Adipocyte (in vitro differentiated cells): ENCODE measurements around the gene GALK1.

Source experiments
- DNase-seq: peaks from one replicate; pipeline ENCODE4 v3.0.0-alpha.2; 2015; ENCODE audit warnings: low read depth
- H3K27me3 ChIP-seq: replicated peaks from 2 replicates; pipeline ENCODE4 v1.7.0; 2013; ENCODE audit warnings: mild to moderate bottlenecking, low read length, moderate library complexity; ENCODE audit not compliant: control insufficient read depth, insufficient read depth
- H3K36me3 ChIP-seq: 2 replicates; pipeline ENCODE4 v1.7.0; 2013; ENCODE audit warnings: low read length, mild to moderate bottlenecking, moderate library complexity; ENCODE audit not compliant: control insufficient read depth, insufficient read depth, severe bottlenecking
- H3K4me1 ChIP-seq: 2 replicates; pipeline ENCODE4 v1.7.0; 2013; ENCODE audit warnings: mild to moderate bottlenecking, low read length, moderate library complexity; ENCODE audit not compliant: control insufficient read depth, insufficient read depth
- H3K4me3 ChIP-seq: 2 replicates; pipeline ENCODE4 v1.7.0; 2013; ENCODE audit warnings: mild to moderate bottlenecking, low read length, moderate library complexity
- H3K9ac ChIP-seq: 2 replicates; pipeline ENCODE4 v1.7.0; 2013; ENCODE audit warnings: mild to moderate bottlenecking, low read length, moderate library complexity
- H3K9me3 ChIP-seq: 2 replicates; pipeline ENCODE4 v1.7.0; 2013; ENCODE audit warnings: mild to moderate bottlenecking, low read length, moderate library complexity; ENCODE audit not compliant: control insufficient read depth

The GALK1 gene

GRCh38 chr17:75807861-75808260 lies 42.9 kb upstream of the GALK1 start:
- Histone ChIP-seq H3K27me3 (no peaks in the 10 kb centered on the region), H3K4me3 (no peak overlapping the region), H3K9me3 (no peaks in the 10 kb centered on the region), H3K4me1 (peaks cover 18% of the 10 kb centered on the region), H3K36me3 (peaks cover 26% of the 10 kb centered on the region), H3K9ac (no peak overlapping the region)
- no peak for DNase-seq

GRCh38 chr17:75806822-75807500 lies 42.0 kb upstream of the GALK1 start:
- no peak for DNase-seq
- Histone ChIP-seq H3K4me1 (peaks cover 18% of the 10 kb centered on the region), H3K4me3 (no peak overlapping the region), H3K9me3 (no peaks in the 10 kb centered on the region), H3K9ac (no peak overlapping the region), H3K27me3 (no peaks in the 10 kb centered on the region), H3K36me3 (peaks cover 17% of the 10 kb centered on the region)

- Histone ChIP-seq H3K4me1 (peaks cover 5% of the 10 kb centered on the region), H3K9ac (no peak overlapping the region), H3K4me3 (no peak overlapping the region), H3K9me3 (no peaks in the 10 kb centered on the region), H3K36me3 (peaks cover 17% of the 10 kb centered on the region), H3K27me3 (no peaks in the 10 kb centered on the region)
- no peak for DNase-seq
These were observed 38.9 kb upstream of the GALK1 start for GRCh38 chr17:75803883-75804282.

GRCh38 chr17:75799402-75799801 lies 34.4 kb upstream of the GALK1 start:
- H3K36me3 ChIP-seq = peaks cover 28% of the 10 kb centered on the region
- no peak for DNase-seq
- H3K9ac ChIP-seq = no peak overlapping the region
- H3K4me3 ChIP-seq = no peak overlapping the region
- no peaks in the 10 kb centered on the region for H3K27me3 ChIP-seq
- H3K4me1 ChIP-seq = no peaks in the 10 kb centered on the region
- no peaks in the 10 kb centered on the region for H3K9me3 ChIP-seq

GRCh38 chr17:75795820-75796607 lies 31.0 kb upstream of the GALK1 start:
- H3K9me3 ChIP-seq = no peaks in the 10 kb centered on the region
- DNase-seq = no peak
- H3K4me1 ChIP-seq = no peaks in the 10 kb centered on the region
- H3K4me3 ChIP-seq = no peak overlapping the region
- no peaks in the 10 kb centered on the region for H3K27me3 ChIP-seq
- H3K9ac ChIP-seq = no peak overlapping the region
- H3K36me3 ChIP-seq = peaks cover 30% of the 10 kb centered on the region

GRCh38 chr17:75793460-75793859 lies 28.5 kb upstream of the GALK1 start:
- DNase-seq = no peak
- Histone ChIP-seq H3K4me3 (no peak overlapping the region), H3K9ac (no peak overlapping the region), H3K27me3 (no peaks in the 10 kb centered on the region), H3K4me1 (no peaks in the 10 kb centered on the region), H3K9me3 (no peaks in the 10 kb centered on the region), H3K36me3 (peaks cover 17% of the 10 kb centered on the region)

GRCh38 chr17:75791254-75791653 lies 26.3 kb upstream of the GALK1 start:
- Histone ChIP-seq H3K9me3 (no peaks in the 10 kb centered on the region), H3K36me3 (peaks cover 11% of the 10 kb centered on the region), H3K27me3 (no peaks in the 10 kb centered on the region), H3K4me3 (no peak overlapping the region), H3K9ac (no peak overlapping the region), H3K4me1 (peaks cover 6% of the 10 kb centered on the region)
- no peak for DNase-seq

GRCh38 chr17:75785016-75785890 lies 20.3 kb upstream of the GALK1 start:
- H3K4me3 ChIP-seq = peak overlapping the region; percentile 85
- no peaks in the 10 kb centered on the region for H3K27me3 ChIP-seq
- peak overlapping the region; percentile 94 for H3K9ac ChIP-seq
- DNase-seq = peak; percentile 93
- no peaks in the 10 kb centered on the region for H3K9me3 ChIP-seq
- peaks cover 35% of the 10 kb centered on the region for H3K4me1 ChIP-seq
- no peaks in the 10 kb centered on the region for H3K36me3 ChIP-seq

GRCh38 chr17:75784473-75785015 lies 19.6 kb upstream of the GALK1 start, which contains the start of gene UNK:
Gene UNK, plus strand, starts transcription at chr17:75784806. Its CDS starts 75 bp downstream, at chr17:75784881.
- peak; percentile 99 for DNase-seq
- H3K36me3 ChIP-seq = no peaks in the 10 kb centered on the region
- peaks cover 38% of the 10 kb centered on the region for H3K4me1 ChIP-seq
- peak within 1 kb of the TSS; percentile 85 for H3K4me3 ChIP-seq
- H3K9me3 ChIP-seq = no peaks in the 10 kb centered on the region
- H3K9ac ChIP-seq = peak within 1 kb of the TSS; percentile 94
- H3K27me3 ChIP-seq = no peaks in the 10 kb centered on the region

GRCh38 chr17:75783803-75784472 lies 18.9 kb upstream of the GALK1 start:
- Histone ChIP-seq H3K9ac (peak overlapping the region; percentile 94), H3K4me3 (peak overlapping the region; percentile 85)
- no peak for DNase-seq

More at GRCh38 chr17:75783803-75784472, 18.9 kb upstream of the GALK1 start:
- H3K9me3 ChIP-seq = no peaks in the 10 kb centered on the region
- no peaks in the 10 kb centered on the region for H3K36me3 ChIP-seq
- peaks cover 38% of the 10 kb centered on the region for H3K4me1 ChIP-seq
- no peaks in the 10 kb centered on the region for H3K27me3 ChIP-seq
